H1 (cell line): ENCODE measurements around the gene CELF5. TPM values are rescaled to one million over a fixed set of nuclear protein-coding genes. Genes with fewer than 3 reads are reported as not detected.

Experiments
- BACH1 ChIP-seq: IDR thresholded peaks from 2 replicates; pipeline ENCODE4 v1.6.1; 2012; ENCODE audit warnings: low read length, improper control_type of control experiment
- CHD7 ChIP-seq: fragments of 300-600 bp; sonication (generic); IDR thresholded peaks from 2 replicates; pipeline ENCODE4 v1.7.1; 2012; ENCODE audit warnings: low read length, moderate library complexity, mild to moderate bottlenecking, inconsistent platforms; ENCODE audit not compliant: insufficient replicate concordance
- CREB1 ChIP-seq: IDR thresholded peaks from 2 replicates; pipeline ENCODE4 v1.6.1; 2012; ENCODE audit warnings: inconsistent platforms
- E2F6 ChIP-seq: IDR thresholded peaks from 2 replicates; pipeline ENCODE4 v1.6.1; 2012; ENCODE audit warnings: inconsistent platforms
- GTF2F1 ChIP-seq: IDR thresholded peaks from 2 replicates; pipeline ENCODE4 v1.6.1; 2012; ENCODE audit warnings: low read depth, low read length, improper control_type of control experiment, borderline replicate concordance
- JUN ChIP-seq: IDR thresholded peaks from 2 replicates; pipeline ENCODE4 v1.6.1; 2011; ENCODE audit warnings: low read depth, mild to moderate bottlenecking, improper control_type of control experiment, low read length
- KDM4A ChIP-seq: IDR thresholded peaks from one replicate; pipeline ENCODE4 v1.7.1; 2012; ENCODE audit warnings: low read depth, mild to moderate bottlenecking, moderate library complexity, low read length, inconsistent platforms; ENCODE audit not compliant: severe bottlenecking
- NRF1 ChIP-seq: IDR thresholded peaks from 2 replicates; pipeline ENCODE4 v1.6.1; 2011; ENCODE audit warnings: mild to moderate bottlenecking, low read depth, low read length, improper control_type of control experiment
- RNF2 ChIP-seq: fragments of 200-900, 300-1000 bp; sonication (generic); IDR thresholded peaks from 2 replicates; pipeline ENCODE4 v1.7.1; 2016; ENCODE audit warnings: borderline replicate concordance, low read depth, mild to moderate bottlenecking, antibody characterized with exemption, low read length; ENCODE audit not compliant: poor library complexity, severe bottlenecking; ENCODE audit errors: missing control alignments
- ZNF274 ChIP-seq: IDR thresholded peaks from 2 replicates; pipeline ENCODE4 v1.7.0; 2012; ENCODE audit warnings: low read length, borderline replicate concordance; ENCODE audit errors: extremely low read depth
- polyA plus RNA-seq, 7 experiments: library from polyadenylated mRNA; depleted of rRNA in 3 of 7; stranded (reverse) in 5 of 7; unstranded in 2 of 7; fragments of >200 nt in 5 of 7; fragments of 200-250 nt in 2 of 7; gene quantifications; 1 replicate in 5 of 7; 2 replicates in 1 of 7; 4 replicates in 1 of 7; pipeline versions ENCODE4 v1.2.1 to v1.2.3, GENCODE V29; 2011 to 2013; ENCODE audit warnings: missing spikeins in 2 of 7, mixed read lengths in 2 of 7
- total RNA-seq: library from RNA; stranded (reverse); fragmentation: NEBNext Ultra II Directional; extraction: Animal tissue kit (Norgen Biotek cat#: 25700); gene quantifications from 2 replicates; pipeline ENCODE4 v1.2.1, GENCODE V29; 2021

Gene CELF5
- total and polyA plus RNA-seq, 2 of the 8 experiments (the other 6 are each of a cell fraction or from before 2014, with no cell fraction given), result 9.8 to 15.0 TPM

GRCh38 chr19:3178377-3178972 is 46.0 kb upstream of the CELF5 start, which contains the start of gene S1PR4 (continued):
- TF ChIP-seq CHD7 (no peak), RNF2 (no peak), ZNF274 (no peak), GTF2F1 (no peak), CREB1 (no peak), E2F6 (no peak), KDM4A (no peak), BACH1 (no peak), JUN (no peak), NRF1 (no peak)
